H1 (cell line): ENCODE measurements around the gene C1RL.

Experiments
- BACH1 ChIP-seq: IDR thresholded peaks from 2 replicates; pipeline ENCODE4 v1.6.1; 2012; ENCODE audit warnings: low read length, improper control_type of control experiment
- CREB1 ChIP-seq: IDR thresholded peaks from 2 replicates; pipeline ENCODE4 v1.6.1; 2012; ENCODE audit warnings: inconsistent platforms
- EP300 ChIP-seq, 2 experiments: IDR thresholded peaks; 1 replicate in 1 of 2; 2 replicates in 1 of 2; pipeline ENCODE4 v1.6.1; 2011 to 2012; ENCODE audit warnings: low read depth in 2 of 2, low read length in 2 of 2, mild to moderate bottlenecking in 2 of 2, borderline replicate concordance in 1 of 2, inconsistent platforms in 1 of 2, moderate library complexity in 1 of 2
- EZH2 ChIP-seq: fragments of 200-600 bp; sonication (generic); IDR thresholded peaks from 2 replicates; pipeline ENCODE4 v1.7.1; 2012; ENCODE audit warnings: low read depth, mild to moderate bottlenecking, moderate library complexity, low read length, inconsistent platforms; ENCODE audit not compliant: severe bottlenecking
- GABPA ChIP-seq: IDR thresholded peaks from 2 replicates; pipeline ENCODE4 v1.6.1; 2011; ENCODE audit warnings: mild to moderate bottlenecking, low read length, moderate library complexity, borderline replicate concordance; ENCODE audit not compliant: insufficient read depth
- MAX ChIP-seq: IDR thresholded peaks from 2 replicates; pipeline ENCODE4 v1.6.1; 2012; ENCODE audit warnings: inconsistent platforms
- POLR2A ChIP-seq, 2 experiments: IDR thresholded peaks; 1 replicate in 1 of 2; 2 replicates in 1 of 2; pipeline ENCODE4 v1.6.1; 2011; ENCODE audit warnings: low read depth in 2 of 2, low read length in 2 of 2, mild to moderate bottlenecking in 2 of 2; ENCODE audit errors: control extremely low read depth in 1 of 2
- SIN3A ChIP-seq, 2 experiments: IDR thresholded peaks in 1 of 2; conservative IDR thresholded peaks in 1 of 2; 2 replicates each; pipeline ENCODE4 v1.6.1; 2011 to 2012; ENCODE audit warnings: low read length in 2 of 2, improper control_type of control experiment in 1 of 2, low read depth in 1 of 2, mild to moderate bottlenecking in 1 of 2
- TF ChIP-seq, protein P1 (sequence below): fragments of 300-600 bp; sonication (generic); IDR thresholded peaks from 2 replicates; pipeline ENCODE4 v1.7.1; 2012; ENCODE audit warnings: low read length, moderate library complexity, mild to moderate bottlenecking, inconsistent platforms; ENCODE audit not compliant: insufficient replicate concordance
- TF ChIP-seq, protein P2 (sequence below), 3 experiments: IDR thresholded peaks; 1 replicate in 2 of 3; 2 replicates in 1 of 3; pipeline versions ENCODE4 v1.5.1 to v1.6.1; 2011; ENCODE audit warnings: low read length in 3 of 3, mild to moderate bottlenecking in 3 of 3, inconsistent platforms in 2 of 3, low read depth in 1 of 3, moderate library complexity in 1 of 3; ENCODE audit not compliant: insufficient read depth in 1 of 3; ENCODE audit errors: control extremely low read depth in 1 of 3
- TF ChIP-seq, protein P3 (sequence below): IDR thresholded peaks from 2 replicates; pipeline ENCODE4 v1.6.1; 2011; ENCODE audit warnings: low read length, improper control_type of control experiment

DNA sequence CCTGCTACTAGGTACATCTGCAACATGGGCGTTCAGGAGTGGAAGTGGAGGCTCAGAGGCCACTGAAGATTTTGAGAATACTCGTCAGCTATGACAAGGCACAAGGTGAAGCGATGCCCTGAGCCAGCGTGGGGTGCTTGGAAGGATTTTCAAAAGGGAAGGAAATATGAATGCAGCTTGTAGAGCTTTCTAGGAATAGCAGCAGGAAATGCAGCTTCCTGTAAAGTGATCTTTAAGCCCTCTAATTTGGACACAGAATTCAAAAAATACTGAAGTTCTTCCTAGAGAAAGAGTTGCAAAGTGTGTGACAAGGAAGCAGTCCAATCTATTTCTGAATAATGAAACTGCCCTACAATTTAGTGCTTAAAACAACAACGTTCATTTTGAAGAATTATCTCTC is 61.7 kb downstream of the C1RL start:
- TF ChIP-seq GABPA (no peak), POLR2A (IDR thresholded peaks at IDR 0.05; ENCODE audit: control extremely low read depth in 1 of 2, low read depth in 2 of 2, low read length in 2 of 2) (no peak), CREB1 (no peak), EP300 (IDR thresholded peaks at IDR 0.05; ENCODE audit: borderline replicate concordance in 1 of 2, low read depth in 2 of 2, low read length in 2 of 2) (no peak), SIN3A (conservative IDR thresholded peaks at IDR 0.05 in 1 of 2, IDR thresholded peaks at IDR 0.05 in 1 of 2; ENCODE audit: low read depth in 1 of 2, low read length in 2 of 2) (no peak), MAX (no peak), EZH2 (no peak), BACH1 (no peak)
- TF ChIP-seq, protein P1, sequence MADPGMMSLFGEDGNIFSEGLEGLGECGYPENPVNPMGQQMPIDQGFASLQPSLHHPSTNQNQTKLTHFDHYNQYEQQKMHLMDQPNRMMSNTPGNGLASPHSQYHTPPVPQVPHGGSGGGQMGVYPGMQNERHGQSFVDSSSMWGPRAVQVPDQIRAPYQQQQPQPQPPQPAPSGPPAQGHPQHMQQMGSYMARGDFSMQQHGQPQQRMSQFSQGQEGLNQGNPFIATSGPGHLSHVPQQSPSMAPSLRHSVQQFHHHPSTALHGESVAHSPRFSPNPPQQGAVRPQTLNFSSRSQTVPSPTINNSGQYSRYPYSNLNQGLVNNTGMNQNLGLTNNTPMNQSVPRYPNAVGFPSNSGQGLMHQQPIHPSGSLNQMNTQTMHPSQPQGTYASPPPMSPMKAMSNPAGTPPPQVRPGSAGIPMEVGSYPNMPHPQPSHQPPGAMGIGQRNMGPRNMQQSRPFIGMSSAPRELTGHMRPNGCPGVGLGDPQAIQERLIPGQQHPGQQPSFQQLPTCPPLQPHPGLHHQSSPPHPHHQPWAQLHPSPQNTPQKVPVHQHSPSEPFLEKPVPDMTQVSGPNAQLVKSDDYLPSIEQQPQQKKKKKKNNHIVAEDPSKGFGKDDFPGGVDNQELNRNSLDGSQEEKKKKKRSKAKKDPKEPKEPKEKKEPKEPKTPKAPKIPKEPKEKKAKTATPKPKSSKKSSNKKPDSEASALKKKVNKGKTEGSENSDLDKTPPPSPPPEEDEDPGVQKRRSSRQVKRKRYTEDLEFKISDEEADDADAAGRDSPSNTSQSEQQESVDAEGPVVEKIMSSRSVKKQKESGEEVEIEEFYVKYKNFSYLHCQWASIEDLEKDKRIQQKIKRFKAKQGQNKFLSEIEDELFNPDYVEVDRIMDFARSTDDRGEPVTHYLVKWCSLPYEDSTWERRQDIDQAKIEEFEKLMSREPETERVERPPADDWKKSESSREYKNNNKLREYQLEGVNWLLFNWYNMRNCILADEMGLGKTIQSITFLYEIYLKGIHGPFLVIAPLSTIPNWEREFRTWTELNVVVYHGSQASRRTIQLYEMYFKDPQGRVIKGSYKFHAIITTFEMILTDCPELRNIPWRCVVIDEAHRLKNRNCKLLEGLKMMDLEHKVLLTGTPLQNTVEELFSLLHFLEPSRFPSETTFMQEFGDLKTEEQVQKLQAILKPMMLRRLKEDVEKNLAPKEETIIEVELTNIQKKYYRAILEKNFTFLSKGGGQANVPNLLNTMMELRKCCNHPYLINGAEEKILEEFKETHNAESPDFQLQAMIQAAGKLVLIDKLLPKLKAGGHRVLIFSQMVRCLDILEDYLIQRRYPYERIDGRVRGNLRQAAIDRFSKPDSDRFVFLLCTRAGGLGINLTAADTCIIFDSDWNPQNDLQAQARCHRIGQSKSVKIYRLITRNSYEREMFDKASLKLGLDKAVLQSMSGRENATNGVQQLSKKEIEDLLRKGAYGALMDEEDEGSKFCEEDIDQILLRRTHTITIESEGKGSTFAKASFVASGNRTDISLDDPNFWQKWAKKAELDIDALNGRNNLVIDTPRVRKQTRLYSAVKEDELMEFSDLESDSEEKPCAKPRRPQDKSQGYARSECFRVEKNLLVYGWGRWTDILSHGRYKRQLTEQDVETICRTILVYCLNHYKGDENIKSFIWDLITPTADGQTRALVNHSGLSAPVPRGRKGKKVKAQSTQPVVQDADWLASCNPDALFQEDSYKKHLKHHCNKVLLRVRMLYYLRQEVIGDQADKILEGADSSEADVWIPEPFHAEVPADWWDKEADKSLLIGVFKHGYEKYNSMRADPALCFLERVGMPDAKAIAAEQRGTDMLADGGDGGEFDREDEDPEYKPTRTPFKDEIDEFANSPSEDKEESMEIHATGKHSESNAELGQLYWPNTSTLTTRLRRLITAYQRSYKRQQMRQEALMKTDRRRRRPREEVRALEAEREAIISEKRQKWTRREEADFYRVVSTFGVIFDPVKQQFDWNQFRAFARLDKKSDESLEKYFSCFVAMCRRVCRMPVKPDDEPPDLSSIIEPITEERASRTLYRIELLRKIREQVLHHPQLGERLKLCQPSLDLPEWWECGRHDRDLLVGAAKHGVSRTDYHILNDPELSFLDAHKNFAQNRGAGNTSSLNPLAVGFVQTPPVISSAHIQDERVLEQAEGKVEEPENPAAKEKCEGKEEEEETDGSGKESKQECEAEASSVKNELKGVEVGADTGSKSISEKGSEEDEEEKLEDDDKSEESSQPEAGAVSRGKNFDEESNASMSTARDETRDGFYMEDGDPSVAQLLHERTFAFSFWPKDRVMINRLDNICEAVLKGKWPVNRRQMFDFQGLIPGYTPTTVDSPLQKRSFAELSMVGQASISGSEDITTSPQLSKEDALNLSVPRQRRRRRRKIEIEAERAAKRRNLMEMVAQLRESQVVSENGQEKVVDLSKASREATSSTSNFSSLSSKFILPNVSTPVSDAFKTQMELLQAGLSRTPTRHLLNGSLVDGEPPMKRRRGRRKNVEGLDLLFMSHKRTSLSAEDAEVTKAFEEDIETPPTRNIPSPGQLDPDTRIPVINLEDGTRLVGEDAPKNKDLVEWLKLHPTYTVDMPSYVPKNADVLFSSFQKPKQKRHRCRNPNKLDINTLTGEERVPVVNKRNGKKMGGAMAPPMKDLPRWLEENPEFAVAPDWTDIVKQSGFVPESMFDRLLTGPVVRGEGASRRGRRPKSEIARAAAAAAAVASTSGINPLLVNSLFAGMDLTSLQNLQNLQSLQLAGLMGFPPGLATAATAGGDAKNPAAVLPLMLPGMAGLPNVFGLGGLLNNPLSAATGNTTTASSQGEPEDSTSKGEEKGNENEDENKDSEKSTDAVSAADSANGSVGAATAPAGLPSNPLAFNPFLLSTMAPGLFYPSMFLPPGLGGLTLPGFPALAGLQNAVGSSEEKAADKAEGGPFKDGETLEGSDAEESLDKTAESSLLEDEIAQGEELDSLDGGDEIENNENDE: no peak
- TF ChIP-seq, protein P2, sequence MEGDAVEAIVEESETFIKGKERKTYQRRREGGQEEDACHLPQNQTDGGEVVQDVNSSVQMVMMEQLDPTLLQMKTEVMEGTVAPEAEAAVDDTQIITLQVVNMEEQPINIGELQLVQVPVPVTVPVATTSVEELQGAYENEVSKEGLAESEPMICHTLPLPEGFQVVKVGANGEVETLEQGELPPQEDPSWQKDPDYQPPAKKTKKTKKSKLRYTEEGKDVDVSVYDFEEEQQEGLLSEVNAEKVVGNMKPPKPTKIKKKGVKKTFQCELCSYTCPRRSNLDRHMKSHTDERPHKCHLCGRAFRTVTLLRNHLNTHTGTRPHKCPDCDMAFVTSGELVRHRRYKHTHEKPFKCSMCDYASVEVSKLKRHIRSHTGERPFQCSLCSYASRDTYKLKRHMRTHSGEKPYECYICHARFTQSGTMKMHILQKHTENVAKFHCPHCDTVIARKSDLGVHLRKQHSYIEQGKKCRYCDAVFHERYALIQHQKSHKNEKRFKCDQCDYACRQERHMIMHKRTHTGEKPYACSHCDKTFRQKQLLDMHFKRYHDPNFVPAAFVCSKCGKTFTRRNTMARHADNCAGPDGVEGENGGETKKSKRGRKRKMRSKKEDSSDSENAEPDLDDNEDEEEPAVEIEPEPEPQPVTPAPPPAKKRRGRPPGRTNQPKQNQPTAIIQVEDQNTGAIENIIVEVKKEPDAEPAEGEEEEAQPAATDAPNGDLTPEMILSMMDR (IDR thresholded peaks at IDR 0.05; ENCODE audit: control extremely low read depth in 1 of 3, insufficient read depth in 1 of 3, low read depth in 1 of 3, low read length in 3 of 3): no peak
- TF ChIP-seq, protein P3, sequence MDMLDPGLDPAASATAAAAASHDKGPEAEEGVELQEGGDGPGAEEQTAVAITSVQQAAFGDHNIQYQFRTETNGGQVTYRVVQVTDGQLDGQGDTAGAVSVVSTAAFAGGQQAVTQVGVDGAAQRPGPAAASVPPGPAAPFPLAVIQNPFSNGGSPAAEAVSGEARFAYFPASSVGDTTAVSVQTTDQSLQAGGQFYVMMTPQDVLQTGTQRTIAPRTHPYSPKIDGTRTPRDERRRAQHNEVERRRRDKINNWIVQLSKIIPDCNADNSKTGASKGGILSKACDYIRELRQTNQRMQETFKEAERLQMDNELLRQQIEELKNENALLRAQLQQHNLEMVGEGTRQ: no peak
